DND-41 (cell line): ENCODE results near the gene APBB2.

ENCODE experiments used
- ATAC-seq: fragments of 200-7000 bp; cut with Tn5 transposase; 3 replicates; pipeline ENCODE4 v1.9.1; 2021; ENCODE audit warnings: low read depth; ENCODE audit not compliant: insufficient read depth
- DNase-seq: peaks from one replicate; pipeline ENCODE4 v3.0.0-alpha.2; 2020
- H2AFZ ChIP-seq: 2 replicates; pipeline ENCODE4 v1.6.0; 2012; ENCODE audit warnings: low read depth, low read length
- H3K27ac ChIP-seq: 2 replicates; pipeline ENCODE4 v1.5.1; 2012; ENCODE audit warnings: low read length, inconsistent platforms
- H3K27me3 ChIP-seq: fragments of 200-600 bp; sonication (generic); 2 replicates; pipeline ENCODE4 v1.6.0; 2012; ENCODE audit warnings: low read length, mild to moderate bottlenecking, inconsistent platforms; ENCODE audit not compliant: insufficient read depth, poor library complexity
- H3K36me3 ChIP-seq: 2 replicates; pipeline ENCODE4 v1.5.1; 2012; ENCODE audit warnings: low read length, inconsistent platforms; ENCODE audit not compliant: insufficient read depth
- H3K4me1 ChIP-seq: 2 replicates; pipeline ENCODE4 v1.5.1; 2012; ENCODE audit warnings: mild to moderate bottlenecking, low read length; ENCODE audit not compliant: insufficient read depth
- H3K4me2 ChIP-seq: 2 replicates; pipeline ENCODE4 v1.6.0; 2012; ENCODE audit warnings: mild to moderate bottlenecking, moderate library complexity, low read length, inconsistent platforms; ENCODE audit not compliant: insufficient read depth
- H3K4me3 ChIP-seq, 2 experiments: fragments of 200-600 bp in 1 of 2; shearing (Covaris generic) in 1 of 2; 2 replicates each; pipeline ENCODE4 v1.5.1; 2012 to 2016; ENCODE audit warnings: inconsistent platforms in 2 of 2, low read length in 2 of 2, mild to moderate bottlenecking in 2 of 2, low read depth in 1 of 2, moderate library complexity in 1 of 2
- H3K79me2 ChIP-seq: 2 replicates; pipeline ENCODE4 v1.6.0; 2012; ENCODE audit warnings: low read length, inconsistent platforms; ENCODE audit not compliant: insufficient read depth
- H3K9ac ChIP-seq: 2 replicates; pipeline ENCODE4 v1.6.0; 2012; ENCODE audit warnings: low read depth, mild to moderate bottlenecking, inconsistent platforms, low read length, moderate library complexity
- H3K9me3 ChIP-seq: 2 replicates; pipeline ENCODE4 v1.5.1; 2012; ENCODE audit warnings: low read length, moderate library complexity, mild to moderate bottlenecking, inconsistent platforms; ENCODE audit not compliant: insufficient read depth, severe bottlenecking
- H4K20me1 ChIP-seq: 2 replicates; pipeline ENCODE4 v1.6.0; 2012; ENCODE audit warnings: low read length; ENCODE audit not compliant: insufficient read depth
- CTCF ChIP-seq: IDR thresholded peaks from 2 replicates; pipeline ENCODE4 v1.5.1; 2012; ENCODE audit warnings: borderline replicate concordance, low read length, moderate library complexity, mild to moderate bottlenecking; ENCODE audit not compliant: poor library complexity, severe bottlenecking; ENCODE audit errors: extremely low read depth
- EZH2 ChIP-seq: IDR thresholded peaks from 3 replicates; pipeline ENCODE4 v1.6.1; 2012; ENCODE audit warnings: borderline replicate concordance, low read depth, mild to moderate bottlenecking, moderate library complexity, low read length, inconsistent platforms; ENCODE audit not compliant: severe bottlenecking

APBB2 gene

GRCh38 chr4:41200486-41201017 is 13.8 kb downstream of the APBB2 start:
- no peaks in the 10 kb centered on the region for H3K4me1 ChIP-seq
- no peak overlapping the region for H3K27ac ChIP-seq
- no peaks in the 10 kb centered on the region for H3K79me2 ChIP-seq
- no peak overlapping the region for H2AFZ ChIP-seq
- no peak for TF ChIP-seq CTCF
- TF ChIP-seq EZH2: no peak
- H4K20me1 ChIP-seq: no peaks in the 10 kb centered on the region
- no peaks in the 10 kb centered on the region for H3K9me3 ChIP-seq
- no peaks in the 10 kb centered on the region for H3K36me3 ChIP-seq
- DNase-seq (no peak), ATAC-seq (no peak)
- no peak overlapping the region for H3K4me3 ChIP-seq
- no peak overlapping the region for H3K9ac ChIP-seq
- H3K27me3 ChIP-seq: peaks cover 23% of the 10 kb centered on the region
- H3K4me2 ChIP-seq: no peak overlapping the region

- no peaks in the 10 kb centered on the region for H3K79me2 ChIP-seq
Measured at GRCh38 chr4:41199788-41200187, 14.6 kb downstream of the APBB2 start.

DNA sequence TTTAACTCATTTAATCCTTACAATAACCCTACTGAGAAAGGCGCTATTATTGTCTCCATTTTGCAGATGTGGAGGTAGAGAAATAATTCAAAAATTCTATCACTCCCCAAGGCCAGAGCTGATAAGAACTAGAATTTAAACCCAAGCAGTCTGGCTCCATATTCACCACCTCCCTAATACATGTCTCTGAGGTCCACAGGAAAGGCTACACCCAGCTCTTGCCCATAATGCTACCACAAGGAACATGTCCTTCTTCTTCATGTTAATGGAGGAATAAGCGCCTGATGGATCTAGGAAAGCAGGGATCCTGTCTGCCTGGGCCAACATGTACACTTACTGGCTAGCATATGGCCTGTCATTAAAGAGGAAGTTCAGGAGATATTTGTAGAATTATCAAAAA is 16.3 kb downstream of the APBB2 start:
- DNase-seq: no peak
- no peaks in the 10 kb centered on the region for H3K79me2 ChIP-seq

More at GRCh38 chr4:41199788-41200187, 14.6 kb downstream of the APBB2 start:
- Histone ChIP-seq H3K9ac (no peak overlapping the region), H3K4me2 (no peak overlapping the region), H3K36me3 (no peaks in the 10 kb centered on the region), H3K9me3 (no peaks in the 10 kb centered on the region), H3K27me3 (peaks cover 23% of the 10 kb centered on the region), H2AFZ (no peak overlapping the region), H3K27ac (no peak overlapping the region), H3K4me1 (no peaks in the 10 kb centered on the region), H3K4me3 (no peak overlapping the region), H4K20me1 (no peaks in the 10 kb centered on the region)
- TF ChIP-seq EZH2 (no peak), CTCF (no peak)
- DNase-seq (no peak), ATAC-seq (no peak)

More for the DNA sequence above, 16.3 kb downstream of the APBB2 start:
- Histone ChIP-seq H2AFZ (no peak overlapping the region), H3K9me3 (no peaks in the 10 kb centered on the region), H3K4me1 (no peaks in the 10 kb centered on the region), H3K36me3 (no peaks in the 10 kb centered on the region), H4K20me1 (no peaks in the 10 kb centered on the region), H3K4me2 (no peak overlapping the region), H3K27me3 (peaks cover 21% of the 10 kb centered on the region), H3K9ac (no peak overlapping the region), H3K4me3 (no peak overlapping the region), H3K27ac (no peak overlapping the region)
- TF ChIP-seq EZH2 (no peak), CTCF (no peak)
- ATAC-seq: no peak
